Measurements from ENCODE around the gene RNF220.

RNF220 gene

GRCh38 chr1:44405031-44405797 is at the start of gene RNF220:
Gene RNF220 (plus strand): TSS chr1:44405255.
- no peak for DNase-seq

DNA sequence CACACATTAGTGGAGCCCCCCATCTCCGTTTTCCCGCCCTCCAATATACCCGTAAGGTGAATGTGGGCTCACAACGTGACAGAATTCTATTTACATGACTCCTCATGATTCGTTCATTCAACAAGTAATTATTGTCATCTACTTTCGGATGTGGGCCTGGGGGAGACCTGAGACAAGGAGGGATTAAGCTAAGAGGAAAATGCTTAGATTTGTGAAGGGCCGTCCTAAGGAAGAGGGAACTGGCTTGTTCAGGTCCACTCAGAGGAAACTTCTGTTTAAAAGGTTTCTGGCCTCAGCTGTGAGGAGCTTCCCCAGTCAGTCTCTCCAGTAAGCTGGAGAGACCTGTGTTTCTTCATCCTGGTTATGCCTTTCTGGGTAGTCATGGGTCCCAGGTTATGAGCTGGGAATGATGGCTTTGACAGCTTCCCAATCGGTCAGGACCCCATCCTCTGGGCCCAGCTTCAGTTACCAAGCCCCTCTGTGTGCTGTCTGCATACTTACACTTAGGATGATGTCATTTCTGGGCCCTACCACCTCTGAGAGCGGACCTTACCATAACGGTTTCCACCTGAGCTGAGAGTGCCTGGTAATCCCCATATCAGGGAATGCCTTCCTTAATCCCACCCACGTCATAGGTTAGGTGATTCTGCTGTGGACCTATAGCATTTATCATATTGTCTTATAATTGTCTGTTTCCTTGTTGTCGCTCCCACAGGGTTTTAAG is 49.3 kb upstream of the RNF220 start:
- DNase-seq: no peak

- no peak for DNase-seq
These were observed 47.3 kb upstream of the RNF220 start for GRCh38 chr1:44357710-44358109.

GRCh38 chr1:44359234-44359935 is 45.7 kb upstream of the RNF220 start:
- DNase-seq: no peak

GRCh38 chr1:44361478-44361877 is 43.6 kb upstream of the RNF220 start:
- no peak for DNase-seq

- DNase-seq: no peak
These were observed 38.6 kb upstream of the RNF220 start for GRCh38 chr1:44366371-44366975.

- no peak for DNase-seq
These were observed 37.1 kb upstream of the RNF220 start for GRCh38 chr1:44367944-44368343.

GRCh38 chr1:44368471-44369151 is 36.4 kb upstream of the RNF220 start:
- no peak for DNase-seq

DNA sequence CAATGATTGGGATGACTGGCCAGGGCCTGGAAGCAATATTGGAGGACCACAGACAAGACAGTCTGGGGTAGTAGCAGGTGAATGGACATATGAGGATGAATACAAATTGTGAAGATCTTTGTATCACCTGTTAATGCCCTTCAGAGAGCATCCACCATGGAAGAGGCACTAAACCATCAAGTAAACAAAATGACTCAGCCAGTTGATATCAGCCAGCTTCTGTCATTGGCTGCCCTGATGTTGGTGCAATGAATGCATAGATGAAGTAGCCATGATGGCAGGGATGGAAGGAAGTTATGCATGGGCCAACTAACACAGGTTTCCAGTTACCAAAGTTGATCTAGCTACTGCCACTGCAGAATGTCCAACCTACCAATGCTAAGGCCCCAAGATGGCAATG is 33.8 kb upstream of the RNF220 start:
- DNase-seq: no peak

DNA sequence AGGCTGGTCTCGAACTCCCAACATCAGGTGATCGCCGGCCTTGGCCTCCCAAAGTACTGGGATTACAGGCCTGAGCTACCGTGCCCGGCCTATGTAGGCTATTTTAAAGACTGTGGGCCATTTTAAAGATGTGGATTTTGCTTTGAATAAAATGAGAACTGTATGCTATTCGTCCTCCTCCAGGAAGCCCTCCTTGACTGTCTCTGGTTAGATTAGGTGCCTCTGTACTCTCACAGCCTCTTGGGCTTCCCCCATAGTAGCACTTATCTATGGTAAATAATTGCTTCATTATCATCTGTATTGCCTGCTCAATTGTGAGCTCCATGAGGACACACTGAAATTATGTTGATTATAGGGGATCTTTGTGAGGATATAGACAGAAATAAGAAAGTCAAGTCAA is 29.5 kb upstream of the RNF220 start:
- DNase-seq: no peak

DNA sequence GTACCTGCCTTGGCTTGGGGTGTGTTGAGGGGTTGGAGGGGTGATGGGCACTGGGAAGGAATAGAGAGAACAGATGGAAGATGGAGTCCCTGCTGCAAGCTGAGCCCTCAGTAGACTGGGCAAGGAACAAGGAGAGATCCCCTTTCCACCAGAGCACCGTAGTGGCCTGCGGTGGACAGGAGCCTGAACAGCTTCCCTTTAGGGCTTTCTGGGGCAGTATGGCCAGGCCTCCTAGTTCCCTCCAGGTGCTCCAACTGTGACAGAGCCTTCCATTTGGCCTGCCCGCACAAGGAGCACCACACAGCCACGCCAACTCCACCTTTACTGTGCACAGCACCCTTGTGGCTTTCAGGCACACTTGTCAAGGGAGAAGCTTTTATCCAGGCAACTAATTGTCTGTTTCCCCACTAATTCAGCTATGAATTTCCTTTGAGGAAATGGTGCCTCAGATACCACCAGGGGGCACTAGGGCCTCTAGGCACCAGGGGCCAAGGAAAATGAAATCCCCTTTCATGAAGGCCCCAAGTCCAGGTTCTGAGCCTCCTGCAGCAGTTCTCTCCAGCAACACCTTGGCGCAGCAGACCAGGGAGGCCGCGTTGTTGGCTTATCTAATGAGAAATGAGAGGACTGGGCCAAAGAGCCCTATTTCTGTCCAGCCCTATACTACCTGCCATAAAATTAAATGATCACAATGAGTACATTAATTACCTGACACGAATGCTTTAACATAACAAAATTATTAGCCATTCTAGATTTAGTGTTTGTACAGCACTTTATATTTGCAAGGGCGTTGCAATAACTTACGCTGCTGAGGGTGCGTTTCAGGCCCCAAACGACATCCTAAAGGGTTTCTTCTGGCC is 26.9 kb upstream of the RNF220 start:
- DNase-seq: no peak

DNA sequence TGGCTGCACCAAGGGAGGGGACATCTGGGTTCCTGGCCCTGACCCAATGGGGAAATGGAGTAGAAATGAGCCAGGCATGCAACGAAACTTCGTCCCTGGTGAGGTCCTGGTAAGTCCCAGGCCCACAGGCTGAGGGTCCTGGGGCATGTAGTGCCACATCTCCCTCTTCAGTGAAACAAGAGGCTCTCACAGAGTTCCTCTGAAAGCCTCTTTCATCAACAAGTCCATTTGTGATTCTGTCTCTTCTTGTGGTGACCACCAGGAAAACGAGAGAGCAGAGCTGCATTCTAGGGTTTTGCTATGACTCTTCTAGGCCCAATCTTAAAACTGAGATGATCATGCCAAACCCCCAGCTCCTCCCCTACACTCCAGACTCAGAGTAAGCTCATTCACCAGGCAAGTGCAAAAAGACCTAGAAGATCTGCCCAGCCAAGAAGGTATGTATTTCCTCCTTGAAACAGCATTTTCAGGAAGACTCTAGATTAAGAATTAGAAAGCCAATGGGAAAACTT is 24.3 kb upstream of the RNF220 start:
- DNase-seq: no peak

GRCh38 chr1:44388551-44388950 is 16.5 kb upstream of the RNF220 start:
- DNase-seq: no peak

DNA sequence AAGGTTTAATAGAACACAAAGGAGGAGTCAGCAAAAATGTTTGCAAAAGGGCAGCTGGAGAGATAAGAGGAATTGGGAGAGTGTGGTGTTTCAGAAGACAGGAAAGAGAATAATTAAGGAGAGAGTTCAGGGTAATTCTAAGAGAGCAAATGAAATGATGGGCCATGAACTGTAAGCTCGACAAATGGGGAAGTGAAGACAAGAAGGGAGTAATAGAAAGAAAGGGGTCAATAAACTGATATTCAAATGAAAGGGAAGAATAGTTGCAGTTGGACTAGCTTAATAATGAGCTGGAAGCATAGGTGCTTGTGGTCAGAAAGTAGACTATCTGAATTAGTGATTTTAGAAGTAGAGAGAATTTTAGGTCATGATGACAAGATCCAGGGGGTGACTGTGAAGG is 15.6 kb upstream of the RNF220 start:
- no peak for DNase-seq

DNA sequence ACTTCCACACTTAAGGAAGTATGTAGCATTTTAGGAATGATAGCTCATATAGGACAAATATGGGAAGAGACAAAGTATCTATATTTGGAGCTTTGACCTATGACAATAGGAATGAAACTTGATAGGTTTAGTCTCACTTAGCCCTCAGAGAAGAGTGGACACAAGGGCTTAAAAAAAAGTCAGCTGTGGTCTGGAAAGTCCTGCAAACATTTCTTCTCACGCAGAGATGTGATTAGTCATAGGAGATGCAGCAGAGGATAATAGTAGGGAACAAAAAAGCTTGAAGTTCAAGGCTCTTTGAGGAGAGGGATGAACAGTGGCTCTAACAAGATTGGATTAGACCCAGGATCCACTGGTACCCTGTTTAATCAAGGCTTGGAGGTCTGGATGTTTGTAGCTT is 14.8 kb upstream of the RNF220 start:
- DNase-seq: no peak

- no peak for DNase-seq
These were observed 3.5 kb upstream of the RNF220 start for GRCh38 chr1:44401256-44402228.

DNA sequence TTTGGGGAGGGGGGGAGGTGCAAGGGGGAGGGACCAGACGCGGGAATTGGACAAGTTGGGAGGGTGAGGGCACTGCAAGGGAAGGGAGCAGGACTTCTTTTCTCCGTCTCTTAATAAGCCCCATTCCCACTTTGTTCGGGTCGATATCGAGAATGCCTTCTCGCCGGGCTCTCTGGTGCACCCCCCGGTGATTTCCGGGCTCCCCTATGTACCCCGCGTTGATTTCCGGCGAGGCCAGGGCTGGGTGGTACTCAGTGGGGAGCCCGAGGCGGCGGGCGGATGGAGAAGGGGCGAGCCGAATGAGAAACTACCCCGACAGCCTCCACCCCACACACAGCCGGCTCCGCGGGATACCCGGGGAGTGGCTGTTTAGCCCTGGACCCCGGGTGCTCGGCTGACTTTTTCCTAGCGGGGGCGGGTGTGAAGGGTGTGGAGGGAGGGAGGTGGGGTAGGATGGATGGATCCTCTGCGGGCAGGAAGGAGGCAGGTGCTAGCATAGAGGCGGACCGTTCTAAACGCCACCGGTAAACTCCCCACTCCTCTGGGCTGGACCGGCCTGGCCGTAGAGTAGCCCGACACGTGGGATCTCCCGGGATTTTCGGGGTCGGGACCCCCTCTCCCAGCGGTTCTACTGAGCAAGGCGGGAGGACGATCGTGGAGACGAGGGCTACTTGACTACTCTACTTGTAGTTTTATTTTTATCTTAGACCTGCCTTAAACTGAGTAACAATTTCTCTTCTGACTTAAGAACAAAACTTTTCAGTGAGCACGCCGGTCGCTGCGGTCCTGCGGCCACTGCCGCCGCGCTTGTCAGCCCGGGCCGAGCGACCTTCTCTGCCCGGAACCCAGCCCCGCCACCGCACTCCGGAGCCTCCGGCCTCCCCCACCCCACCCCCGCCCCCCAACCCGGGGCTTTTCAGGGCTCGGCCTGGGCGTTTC is 1.0 kb downstream of the RNF220 start:
- no peak for DNase-seq

DNA sequence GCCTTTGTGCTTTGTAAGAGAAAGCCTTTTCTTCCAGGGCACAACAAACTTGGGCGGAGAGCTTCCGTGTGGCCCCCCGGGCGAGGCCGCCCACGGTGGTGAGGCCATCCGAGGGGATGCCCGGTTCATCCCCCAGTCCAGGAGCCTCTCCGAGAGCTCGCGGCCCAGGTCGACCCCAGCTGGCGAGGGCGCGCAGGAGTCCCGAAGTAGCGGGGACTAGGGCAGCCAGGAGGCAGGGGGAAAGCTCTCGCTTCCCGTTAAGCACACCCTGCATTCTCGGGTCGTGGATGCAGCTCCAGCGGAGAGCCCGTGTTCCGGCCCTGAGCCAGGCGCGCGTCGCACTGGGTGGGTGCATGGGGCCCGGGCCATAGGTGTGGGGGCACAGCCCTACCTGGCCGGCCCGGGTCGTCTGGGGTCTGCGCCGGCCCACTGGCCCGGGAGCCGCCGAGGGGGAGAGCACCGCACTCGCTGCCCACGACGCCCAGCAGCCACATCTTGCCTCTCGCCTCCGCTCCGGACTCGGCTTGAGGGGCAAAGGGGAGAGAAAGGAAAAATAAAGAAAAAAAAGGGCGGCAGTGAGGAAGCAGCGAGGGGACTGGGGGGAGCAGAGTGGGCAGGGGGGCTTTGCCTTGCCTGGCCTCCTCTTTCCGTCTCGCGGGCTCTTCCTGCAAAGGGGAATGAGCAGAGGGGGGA is 1.8 kb downstream of the RNF220 start:
- DNase-seq: no peak
